VCaP (cell line): ENCODE data around the gene NGF.

ENCODE experiments used
- H3K27ac ChIP-seq: fragments of 450-650 bp; 2 replicates; pipeline ENCODE4 v1.5.1; 2017
- CTCF ChIP-seq: fragments of 450-650 bp; conservative IDR thresholded peaks from 2 replicates; pipeline ENCODE4 v1.5.1; 2017; ENCODE audit warnings: mild to moderate bottlenecking, moderate library complexity

The NGF gene

GRCh38 chr1:115332813-115333608, 5.0 kb downstream of the NGF start:
- no peak overlapping the region for H3K27ac ChIP-seq
- TF ChIP-seq CTCF = no peak

- H3K27ac ChIP-seq = no peak overlapping the region
Observed at GRCh38 chr1:115331558-115332331, 6.3 kb downstream of the NGF start.

GRCh38 chr1:115330480-115331013, 7.5 kb downstream of the NGF start:
- no peak overlapping the region for H3K27ac ChIP-seq
- TF ChIP-seq CTCF = no peak

More at GRCh38 chr1:115331558-115332331, 6.3 kb downstream of the NGF start:
- TF ChIP-seq CTCF = no peak

GRCh38 chr1:115329965-115330364, 8.1 kb downstream of the NGF start:
- TF ChIP-seq CTCF = no peak
- H3K27ac ChIP-seq = no peak overlapping the region

GRCh38 chr1:115327270-115327669, 10.8 kb downstream of the NGF start:
- TF ChIP-seq CTCF = no peak
- H3K27ac ChIP-seq = no peak overlapping the region

- no peak for TF ChIP-seq CTCF
- no peak overlapping the region for H3K27ac ChIP-seq
Observed at GRCh38 chr1:115326419-115326818, 11.6 kb downstream of the NGF start.

- no peak for TF ChIP-seq CTCF
- H3K27ac ChIP-seq = no peak overlapping the region
Observed at GRCh38 chr1:115325874-115326273, 12.2 kb downstream of the NGF start.
